ENCODE measurements around the gene EPS15.

EPS15 gene

GRCh38 chr1:51311826-51312225 is 207.2 kb downstream of the EPS15 start:
- no peak for DNase-seq

DNA sequence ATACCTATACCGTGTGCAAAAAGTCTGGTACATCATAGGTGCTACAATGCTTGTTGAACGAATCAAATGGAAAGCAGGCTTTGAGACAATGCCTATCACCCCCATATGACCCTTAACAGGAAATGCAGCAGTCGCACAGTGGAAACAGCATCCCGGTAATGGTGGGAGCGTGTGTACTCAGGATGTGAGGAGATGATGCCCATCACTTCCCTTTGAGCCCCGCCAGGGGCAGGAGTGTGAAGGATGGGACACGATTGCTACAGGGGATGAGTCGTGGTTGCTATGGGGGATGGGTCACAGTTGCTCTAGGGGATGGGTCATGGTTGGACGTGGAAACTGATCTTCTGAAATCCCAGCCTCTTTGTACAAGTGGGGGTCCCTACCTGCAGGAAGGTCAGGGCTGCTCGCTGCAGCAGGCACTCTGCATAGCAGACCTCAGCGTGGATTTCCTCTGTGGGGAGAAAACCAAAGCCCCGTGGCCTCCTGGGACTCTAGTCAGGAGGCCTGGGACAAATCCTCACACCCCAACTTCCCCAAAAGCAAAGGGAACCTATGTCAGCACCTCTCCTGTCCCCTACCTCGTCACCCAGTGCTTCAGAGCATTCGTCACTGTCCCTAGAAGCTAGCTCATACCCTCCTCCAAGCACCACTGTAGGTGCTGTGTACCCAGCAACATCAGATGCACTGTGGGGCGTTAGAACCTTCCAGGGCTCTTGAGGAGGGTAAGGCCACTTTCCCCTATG is 208.0 kb downstream of the EPS15 start:
- DNase-seq: no peak

DNA sequence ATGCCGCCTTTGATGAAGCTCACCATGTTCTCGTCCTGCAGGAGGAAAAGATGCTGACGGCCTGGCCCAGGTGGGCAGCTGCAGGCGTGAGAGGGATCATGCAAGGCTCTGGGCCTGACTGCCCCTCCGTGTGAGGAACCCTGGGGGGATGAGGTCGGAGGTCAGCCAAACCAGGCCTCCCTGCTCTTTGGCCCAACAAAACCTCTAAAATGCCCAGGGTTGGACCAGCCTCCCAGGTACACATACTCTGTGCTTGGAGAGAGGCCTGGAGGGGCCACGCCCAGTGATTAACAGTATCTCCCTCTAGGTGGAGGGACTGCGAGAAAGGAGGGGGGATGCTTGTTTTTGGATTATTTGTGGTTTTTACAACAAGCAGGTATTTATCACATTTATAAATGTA is 209.8 kb downstream of the EPS15 start:
- DNase-seq: no peak

GRCh38 chr1:51308636-51309035 is 210.4 kb downstream of the EPS15 start:
- DNase-seq: no peak

DNA sequence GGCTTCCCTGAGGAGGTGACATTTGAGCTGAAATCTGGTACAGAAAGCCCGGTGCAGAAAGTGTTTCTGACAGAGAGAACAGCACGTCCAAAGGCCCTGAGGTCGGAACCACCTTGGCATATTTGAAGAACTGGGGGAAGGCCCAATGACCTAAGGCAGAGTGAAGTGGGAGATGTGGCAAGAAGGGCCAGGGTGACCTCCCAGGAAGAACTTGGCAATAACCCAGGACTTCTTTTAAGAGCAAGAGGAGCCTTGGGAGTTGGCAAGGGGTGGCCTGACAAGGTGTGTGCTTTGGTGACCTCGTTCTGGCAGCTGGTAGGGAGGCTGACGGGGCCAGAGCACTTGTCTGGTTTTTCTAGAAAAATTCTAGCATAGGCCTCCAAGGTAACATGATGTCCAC is 212.1 kb downstream of the EPS15 start:
- no peak for DNase-seq

DNA sequence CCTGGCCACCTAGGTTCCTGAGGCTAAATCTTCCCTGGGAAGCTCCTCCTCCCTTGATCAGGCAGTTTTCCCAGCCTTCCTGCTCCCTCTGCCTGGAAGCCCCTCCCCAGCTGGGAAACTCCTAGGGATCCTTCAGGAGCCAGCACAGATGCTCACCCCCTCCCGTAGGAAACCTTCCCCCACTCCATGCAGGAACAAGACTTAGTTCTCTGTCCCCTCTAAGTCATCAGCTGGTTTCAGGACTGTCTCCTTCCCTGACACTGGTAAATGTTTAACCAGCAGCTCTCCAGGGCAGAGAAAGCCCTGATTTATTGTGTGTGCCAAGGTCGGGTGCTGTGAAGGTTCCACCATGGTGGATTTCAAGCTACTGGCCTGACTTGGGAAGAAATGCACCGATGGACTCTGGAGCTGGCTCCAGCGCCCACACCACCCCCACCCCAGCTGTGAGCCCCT is 213.7 kb downstream of the EPS15 start:
- no peak for DNase-seq

DNA sequence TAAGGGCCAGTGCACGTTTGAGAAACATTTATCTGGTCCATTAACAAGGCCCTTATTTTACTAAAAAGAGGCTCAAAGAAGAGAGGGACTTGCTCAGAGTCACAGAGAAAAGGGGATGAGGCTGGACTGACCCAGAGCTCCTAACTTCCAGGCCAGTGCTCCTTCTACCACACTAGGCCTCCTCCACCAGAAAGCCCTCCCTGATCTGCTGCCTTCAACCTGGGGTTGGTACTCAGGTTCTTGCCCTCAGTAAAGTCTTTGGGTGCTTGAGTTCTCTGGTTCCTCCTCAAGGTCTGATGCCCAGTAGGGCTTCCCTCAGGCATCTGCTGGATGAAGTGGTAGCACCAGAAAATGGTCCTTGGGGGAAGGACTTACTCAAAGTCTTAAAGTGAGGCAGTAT is 214.7 kb downstream of the EPS15 start:
- no peak for DNase-seq

Measured in SHP77 (cell line).